Caco-2 (cell line): Measurements from ENCODE around the gene RRBP1. TPM values are rescaled to one million over a fixed set of nuclear protein-coding genes. Genes with fewer than 3 reads are reported as not detected.

Experiments used
- BruUV-seq: library from RNA; stranded (reverse); fragments of 400-500 nt; replicated peaks from 2 replicates; lab custom pipeline; 2021; lab: Mats Ljungman, UMichigan
- CTCF ChIA-PET: fragments of 300-600 bp; sonication (Branson Sonifier 250); formaldehyde crosslinking; loops from one replicate; lab custom pipeline; 2022; ENCODE audit warnings: antibody characterized with exemption; lab: Charles Lee
- POLR2A ChIA-PET: fragments of 300-600 bp; sonication (Branson Sonifier 250); formaldehyde crosslinking; loops from one replicate; lab custom pipeline; 2022; ENCODE audit warnings: antibody characterized with exemption; lab: Charles Lee
- DNase-seq, 2 experiments: peaks; one replicate each; pipeline versions ENCODE4 v3.0.0 to v3.0.0-alpha.2; 2020 to 2022
- H3K27me3 ChIP-seq: replicated peaks from 2 replicates; pipeline ENCODE4 v1.6.0; 2011; ENCODE audit warnings: low read length; ENCODE audit not compliant: control insufficient read depth, insufficient read depth
- H3K36me3 ChIP-seq: 2 replicates; pipeline ENCODE4 v1.5.1; 2011; ENCODE audit warnings: low read length; ENCODE audit not compliant: control insufficient read depth, insufficient read depth
- H3K4me1 ChIP-seq: fragments of 250-450 bp; sonication (Bioruptor Pico); 2 replicates; pipeline ENCODE4 v1.5.1; 2020; ENCODE audit warnings: mild to moderate bottlenecking
- H3K4me3 ChIP-seq: 2 replicates; pipeline ENCODE4 v1.5.1; 2011; ENCODE audit warnings: low read depth, mild to moderate bottlenecking, control low read depth, low read length
- H3K9me3 ChIP-seq: fragments of 250-450 bp; sonication (Bioruptor Pico); 2 replicates; pipeline ENCODE4 v1.5.1; 2020; ENCODE audit warnings: mild to moderate bottlenecking, moderate library complexity
- H3K27ac Mint-ChIP-seq: one replicate; pipeline ENCODE4 v1.8.0; 2022; ENCODE audit warnings: mixed read lengths; ENCODE audit not compliant: unreplicated experiment
- H3K27me3 Mint-ChIP-seq: one replicate; pipeline ENCODE4 v1.8.0; 2022; ENCODE audit warnings: mixed read lengths; ENCODE audit not compliant: insufficient read depth, unreplicated experiment
- H3K36me3 Mint-ChIP-seq: one replicate; pipeline ENCODE4 v1.8.0; 2022; ENCODE audit warnings: mild to moderate bottlenecking, mixed read lengths; ENCODE audit not compliant: insufficient read depth, unreplicated experiment
- H3K4me1 Mint-ChIP-seq: one replicate; pipeline ENCODE4 v1.8.0; 2022; ENCODE audit warnings: low read depth, mixed read lengths; ENCODE audit not compliant: unreplicated experiment
- H3K4me3 Mint-ChIP-seq: one replicate; pipeline ENCODE4 v1.8.0; 2022; ENCODE audit warnings: mild to moderate bottlenecking, moderate library complexity, mixed read lengths; ENCODE audit not compliant: unreplicated experiment
- H3K9me3 Mint-ChIP-seq: one replicate; pipeline ENCODE4 v1.8.0; 2022; ENCODE audit warnings: mixed read lengths; ENCODE audit not compliant: unreplicated experiment
- CTCF ChIP-seq, 2 experiments: fragments of 200-600 bp in 1 of 2; IDR thresholded peaks; 1 replicate in 1 of 2; 2 replicates in 1 of 2; pipeline versions ENCODE4 v1.5.1 to v1.8.0; 2011 to 2022; ENCODE audit warnings: antibody characterized with exemption in 1 of 2, control low read depth in 1 of 2, inconsistent platforms in 1 of 2, low read depth in 1 of 2, low read length in 1 of 2, mild to moderate bottlenecking in 1 of 2, moderate library complexity in 1 of 2; ENCODE audit not compliant: insufficient read depth in 1 of 2, severe bottlenecking in 1 of 2, unreplicated experiment in 1 of 2
- intact Hi-C: fragments of 100-400 bp; cut with micrococcal nuclease; formaldehyde crosslinking; loops from one replicate; pipeline ENCODE4 v1.10.0; 2022; ENCODE audit not compliant: unreplicated experiment
- total RNA-seq: library from RNA; stranded (reverse); gene quantifications from 2 replicates; pipeline ENCODE4 v1.2.3, GENCODE V29; 2022

RRBP1 gene
- total RNA-seq, 1 experiment from 2014 or later: 758 TPM

DNA sequence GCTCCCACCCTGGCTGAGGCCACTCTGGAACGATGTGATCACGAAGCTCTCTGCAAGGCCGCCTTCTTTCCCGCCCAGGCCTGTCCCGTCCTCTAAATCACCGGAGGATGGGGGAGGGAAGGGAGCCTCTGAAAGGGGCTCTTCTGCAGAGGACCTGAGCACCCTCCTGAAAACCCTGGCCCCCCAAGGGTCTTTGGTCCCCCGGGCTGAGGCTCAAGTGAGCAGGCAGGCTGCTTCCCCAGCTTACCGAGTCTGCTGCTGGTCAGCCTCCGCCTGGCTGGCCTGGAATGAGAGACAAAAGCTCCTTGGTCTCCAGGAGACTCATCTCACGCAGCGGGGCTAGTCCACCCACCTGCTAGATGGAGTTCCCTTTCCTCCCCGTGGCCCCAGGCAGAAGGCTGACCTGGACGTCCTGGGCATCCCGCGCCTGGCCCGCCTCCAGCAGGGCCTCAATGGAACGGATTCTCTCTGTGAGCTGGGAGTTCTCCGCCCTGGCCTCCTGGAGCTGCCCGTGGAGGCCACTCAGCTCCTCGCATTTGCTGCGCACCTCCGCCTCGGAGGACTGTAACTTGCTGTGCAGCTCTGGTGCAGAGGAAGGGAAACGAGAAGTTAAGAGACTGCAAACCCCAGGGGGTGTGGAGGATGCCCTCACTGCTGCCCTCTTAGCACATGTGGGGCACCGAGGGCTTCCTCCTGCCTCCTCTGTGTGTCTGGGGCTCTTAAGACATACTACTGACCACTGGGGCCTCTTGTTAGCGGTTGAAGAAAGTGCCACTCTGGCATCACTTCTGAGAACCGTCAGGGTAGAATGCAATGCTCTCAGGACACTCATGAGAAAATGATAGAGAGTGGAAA is 54.7 kb downstream of the RRBP1 start:
- no TSS peak for BruUV-seq
- Mint-ChIP-seq H3K36me3 (peaks cover 100% of the 10 kb centered on the region), H3K4me1 (no peaks in the 10 kb centered on the region), H3K27ac (peak overlapping the region; percentile 59), H3K9me3 (no peaks in the 10 kb centered on the region), H3K4me3 (no peak overlapping the region), H3K27me3 (no peaks in the 10 kb centered on the region)
- Histone ChIP-seq H3K4me3 (no peak overlapping the region), H3K27me3 (no peaks in the 10 kb centered on the region), H3K36me3 (peaks cover 31% of the 10 kb centered on the region), H3K9me3 (no peaks in the 10 kb centered on the region), H3K4me1 (no peaks in the 10 kb centered on the region)
- ChIA-PET POLR2A (no interaction called here), CTCF (interaction anchor here (0.6 to 1.2 kb wide), 2 partner anchors 55 to 57 kb away, joined by 3 to 4 read pairs; partner anchors contain the start of genes DSTN and RRBP1)
- DNase-seq: no peak
- no peak for TF ChIP-seq CTCF (IDR thresholded peaks at IDR 0.05; ENCODE audit: insufficient read depth in 1 of 2, low read depth in 1 of 2, low read length in 1 of 2, severe bottlenecking in 1 of 2, unreplicated experiment in 1 of 2)
- intact Hi-C loops: no loop called here

GRCh38 chr20:17626217-17627007 is 55.6 kb downstream of the RRBP1 start:
- Histone ChIP-seq H3K27me3 (no peaks in the 10 kb centered on the region), H3K36me3 (peaks cover 28% of the 10 kb centered on the region), H3K4me1 (no peaks in the 10 kb centered on the region), H3K4me3 (no peak overlapping the region), H3K9me3 (no peaks in the 10 kb centered on the region)
- no peaks in the 10 kb centered on the region for H3K9me3 Mint-ChIP-seq
- H3K27ac Mint-ChIP-seq: peak overlapping the region; percentile 59
- CTCF ChIA-PET: interaction anchor here (0.6 to 1.2 kb wide), 2 partner anchors 56 kb away, joined by 3 to 4 read pairs; partner anchors contain the start of genes DSTN and RRBP1
- no peak overlapping the region for H3K4me3 Mint-ChIP-seq
- intact Hi-C loops: no loop called here
- peaks cover 100% of the 10 kb centered on the region for H3K36me3 Mint-ChIP-seq
- no peak for DNase-seq
- H3K4me1 Mint-ChIP-seq: no peaks in the 10 kb centered on the region
- no TSS peak for BruUV-seq
- POLR2A ChIA-PET: no interaction called here
- TF ChIP-seq CTCF (IDR thresholded peaks at IDR 0.05; ENCODE audit: insufficient read depth in 1 of 2, low read depth in 1 of 2, low read length in 1 of 2, severe bottlenecking in 1 of 2, unreplicated experiment in 1 of 2): no peak
- no peaks in the 10 kb centered on the region for H3K27me3 Mint-ChIP-seq

GRCh38 chr20:17625246-17626051 is 56.6 kb downstream of the RRBP1 start:
- H3K4me3 ChIP-seq: no peak overlapping the region

More at GRCh38 chr20:17625246-17626051, 56.6 kb downstream of the RRBP1 start:
- H3K27ac Mint-ChIP-seq: peak overlapping the region; percentile 59
- ChIA-PET CTCF (no interaction called here), POLR2A (no interaction called here)
- no peak for TF ChIP-seq CTCF (IDR thresholded peaks at IDR 0.05; ENCODE audit: insufficient read depth in 1 of 2, low read depth in 1 of 2, low read length in 1 of 2, severe bottlenecking in 1 of 2, unreplicated experiment in 1 of 2)
- H3K27me3 ChIP-seq: no peaks in the 10 kb centered on the region
- DNase-seq: no peak
- H3K36me3 Mint-ChIP-seq: peaks cover 100% of the 10 kb centered on the region
- no peaks in the 10 kb centered on the region for H3K27me3 Mint-ChIP-seq
- H3K9me3 Mint-ChIP-seq: no peaks in the 10 kb centered on the region
- BruUV-seq: no TSS peak
- peaks cover 31% of the 10 kb centered on the region for H3K36me3 ChIP-seq
- H3K4me3 Mint-ChIP-seq: no peak overlapping the region
- H3K4me1 Mint-ChIP-seq: no peaks in the 10 kb centered on the region
- H3K9me3 ChIP-seq: no peaks in the 10 kb centered on the region
- H3K4me1 ChIP-seq: no peaks in the 10 kb centered on the region
- intact Hi-C loops: no loop called here
